GM18907 (cell line): ENCODE measurements around the gene MAF.

Experiments used
- ATAC-seq: cut with Tn5 transposase; IDR thresholded peaks from one replicate; pipeline ENCODE4 v1.9.1; 2021; ENCODE audit warnings: mild to moderate bottlenecking, moderate library complexity; ENCODE audit not compliant: unreplicated experiment

MAF gene

DNA sequence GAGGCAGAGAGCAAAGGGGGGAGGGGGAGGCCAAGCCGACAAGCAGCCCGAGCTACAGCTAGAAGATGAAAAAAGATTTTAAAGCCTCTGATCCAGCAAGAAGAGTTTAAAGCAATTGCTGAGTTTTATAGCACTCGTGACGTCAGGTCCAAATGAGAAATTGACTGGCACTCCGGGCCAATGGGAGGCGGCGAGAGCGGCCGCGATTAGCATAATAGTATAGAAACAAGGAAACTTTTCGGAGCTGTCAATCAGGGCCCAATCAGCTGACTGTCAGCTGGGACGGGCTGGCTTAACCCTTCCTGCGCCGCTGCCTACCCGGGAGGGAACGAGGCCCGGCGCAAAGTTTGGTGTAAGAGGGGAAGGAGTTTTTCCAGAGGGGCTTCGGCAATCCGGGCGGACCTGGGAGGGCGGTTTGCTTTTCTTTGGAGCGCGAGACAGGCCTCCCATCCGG lies at the start of gene MAF:
Gene MAF (minus strand): TSS at position 100 of the 454 bp plus-strand sequence. CDS start 835 bp downstream, outside the sequence.
- ATAC-seq, result peak; percentile 56

DNA sequence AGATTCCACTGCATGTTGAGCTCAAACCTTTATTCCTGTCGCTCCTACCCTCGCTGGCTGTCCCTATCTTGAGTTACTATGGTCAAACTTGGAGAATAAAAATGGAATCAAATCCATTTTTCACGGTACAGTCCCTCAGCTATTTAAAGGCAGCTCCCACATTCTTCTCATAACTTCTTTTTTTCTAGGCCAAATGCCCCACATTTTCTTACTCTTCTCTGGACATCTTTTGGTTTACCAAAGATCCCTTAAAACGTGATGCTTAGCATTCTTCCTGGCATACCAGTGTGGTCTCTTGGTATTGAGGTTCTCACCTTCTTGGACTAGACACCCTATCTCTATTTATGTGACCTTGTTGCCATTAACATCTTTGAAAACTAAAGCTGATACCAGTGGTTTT lies 48.3 kb upstream of the MAF start:
- ATAC-seq, result no peak

- ATAC-seq, result no peak
These were observed 47.0 kb upstream of the MAF start for GRCh38 chr16:79647586-79647985.

DNA sequence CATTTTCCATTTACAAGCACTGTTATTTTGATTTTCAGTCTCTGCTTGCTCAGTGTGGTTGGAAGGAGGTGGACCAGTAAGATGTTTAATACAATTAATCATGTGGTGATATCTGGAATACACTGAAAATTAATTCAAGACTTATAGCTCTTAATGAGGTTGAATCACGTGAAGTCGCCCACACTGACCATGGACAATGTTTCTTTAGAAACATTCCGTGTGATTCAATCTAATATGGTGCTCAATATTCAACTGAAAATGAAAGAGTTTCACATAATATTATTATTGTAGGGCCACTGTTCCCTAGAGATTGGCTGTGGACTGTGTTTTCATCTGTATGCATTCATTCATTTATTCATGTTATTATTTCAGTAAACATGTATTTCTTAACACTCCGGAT lies 45.2 kb upstream of the MAF start:
- ATAC-seq, result no peak

- ATAC-seq, result no peak
These were observed 44.6 kb upstream of the MAF start for GRCh38 chr16:79644971-79645667.

- no peak for ATAC-seq
These were observed 42.1 kb upstream of the MAF start for GRCh38 chr16:79642652-79643051.

- no peak for ATAC-seq
These were observed 40.2 kb upstream of the MAF start for GRCh38 chr16:79640513-79641360.

- no peak for ATAC-seq
These were observed 39.2 kb upstream of the MAF start for GRCh38 chr16:79639576-79640311.

- ATAC-seq, result no peak
These were observed 37.8 kb upstream of the MAF start for GRCh38 chr16:79638386-79638785.

GRCh38 chr16:79635488-79635887 lies 35.0 kb upstream of the MAF start:
- ATAC-seq, result no peak

DNA sequence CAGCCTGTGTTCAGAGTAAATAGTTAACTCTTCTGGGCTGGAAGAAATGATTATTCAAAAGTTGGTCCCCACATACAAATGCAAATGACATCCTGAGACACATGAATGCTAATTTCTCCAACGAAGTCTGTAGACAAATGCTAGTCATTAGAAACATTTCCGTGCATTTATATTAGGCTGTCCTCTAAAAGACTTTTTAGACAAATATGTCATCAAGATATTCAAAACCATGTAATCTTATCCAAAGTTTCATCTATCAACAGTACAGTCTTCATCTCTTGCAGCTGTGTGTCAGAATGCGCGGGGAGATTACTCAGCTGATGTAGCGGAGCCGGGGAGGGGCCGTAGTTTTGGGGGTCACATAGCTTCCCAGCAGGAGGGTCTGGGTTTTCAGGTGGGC lies 33.8 kb upstream of the MAF start:
- ATAC-seq, result no peak

DNA sequence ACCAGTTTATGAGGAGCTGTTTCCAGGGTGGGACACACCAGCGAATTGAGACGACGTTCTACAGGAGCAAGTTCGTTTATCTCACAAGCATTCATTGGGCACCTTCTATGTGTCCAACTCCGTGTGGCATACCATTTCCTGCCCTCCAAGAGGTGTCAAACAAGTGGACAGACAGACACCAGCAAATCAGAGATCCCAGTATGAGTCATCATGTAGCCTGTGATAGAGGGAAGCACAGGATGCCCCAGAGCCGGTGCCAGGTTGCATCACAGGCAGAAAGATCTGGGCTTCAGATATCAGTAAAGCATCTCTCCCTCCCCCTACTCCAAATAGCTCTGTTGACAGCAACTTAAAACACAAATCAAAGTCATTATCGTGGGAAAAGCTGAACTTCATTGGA lies 31.8 kb upstream of the MAF start:
- no peak for ATAC-seq

GRCh38 chr16:79628988-79629387 lies 28.5 kb upstream of the MAF start:
- no peak for ATAC-seq

DNA sequence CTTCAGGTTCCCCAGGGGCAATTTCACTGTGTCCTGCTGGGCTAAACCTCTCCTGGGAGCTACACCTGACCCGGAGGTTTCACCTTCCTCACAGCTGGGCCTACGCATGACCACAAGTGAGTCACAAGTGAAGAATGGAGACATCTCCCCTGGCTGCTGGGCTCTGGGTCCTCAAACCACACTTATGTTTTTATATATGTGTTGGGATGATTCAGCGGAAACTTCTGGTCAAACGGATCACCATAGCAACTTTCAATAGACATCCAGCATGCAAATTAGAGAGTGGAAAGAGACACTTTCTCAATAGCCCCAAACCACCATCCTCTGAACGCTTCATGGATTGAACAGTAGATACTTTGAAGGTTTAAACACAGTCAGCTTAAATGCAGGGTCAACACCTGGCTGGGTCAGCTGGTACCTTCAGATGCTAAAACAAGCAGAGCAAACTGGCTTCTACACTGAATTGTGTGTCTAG lies 28.0 kb upstream of the MAF start:
- ATAC-seq, result peak; percentile 88

DNA sequence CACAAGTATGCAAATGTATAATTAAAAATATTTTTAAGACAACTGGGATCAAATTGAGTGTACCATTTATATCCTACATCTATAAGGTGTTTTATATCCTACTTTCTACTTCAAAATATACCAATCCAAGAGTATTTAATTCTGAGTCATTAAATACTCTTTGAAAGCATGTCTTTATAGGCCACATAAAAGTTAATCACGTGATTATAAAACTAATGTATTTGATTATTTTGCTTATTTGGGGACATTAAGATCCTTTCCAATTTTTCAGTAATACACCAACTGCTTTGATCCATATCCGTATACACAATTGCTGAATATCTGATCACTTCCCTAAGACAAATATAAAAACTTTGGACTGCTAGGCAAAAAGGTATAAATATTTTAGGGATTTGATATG lies 26.6 kb upstream of the MAF start:
- no peak for ATAC-seq

DNA sequence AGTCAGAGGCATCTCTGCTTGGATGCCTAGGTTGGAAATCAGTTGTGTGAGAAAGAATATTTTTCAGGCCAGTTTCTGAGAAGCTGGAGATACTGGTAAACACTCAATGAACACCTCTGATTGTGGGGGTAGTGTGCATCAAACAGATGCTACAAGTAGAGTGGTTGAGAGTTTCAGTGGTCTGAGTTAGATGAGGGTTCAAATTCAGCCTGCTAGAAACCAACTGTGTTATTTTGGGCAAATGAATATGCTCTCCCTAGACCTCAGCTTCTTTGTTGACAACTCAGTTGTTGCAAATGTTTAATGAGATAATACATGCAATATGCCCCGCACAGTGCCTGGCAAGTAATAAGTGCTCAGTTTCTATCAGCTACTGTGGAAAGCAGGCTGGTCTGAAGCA lies 25.2 kb upstream of the MAF start:
- ATAC-seq, result no peak

- no peak for ATAC-seq
These were observed 23.3 kb upstream of the MAF start for GRCh38 chr16:79623824-79624223.

- no peak for ATAC-seq
These were observed 22.5 kb upstream of the MAF start for GRCh38 chr16:79623062-79623461.

GRCh38 chr16:79621027-79621426 lies 20.5 kb upstream of the MAF start:
- no peak for ATAC-seq

DNA sequence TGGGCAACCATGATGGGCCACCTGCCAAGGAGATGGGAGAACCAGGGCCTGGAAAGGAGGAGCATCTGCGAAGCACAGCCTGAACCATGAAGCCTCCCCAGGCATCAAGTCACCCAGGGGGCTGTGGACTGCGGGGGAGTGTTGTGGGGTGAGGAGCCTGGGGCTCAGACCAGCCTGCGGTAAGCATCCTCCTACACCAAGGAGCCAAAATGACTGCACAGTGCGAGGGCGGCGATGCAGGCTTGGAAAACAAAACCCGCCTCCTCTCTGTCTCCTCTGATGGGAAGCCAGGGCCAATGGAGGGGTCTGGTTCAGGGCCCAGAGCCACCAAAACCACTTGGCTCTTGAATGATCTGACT lies 18.1 kb upstream of the MAF start:
- no peak for ATAC-seq

GRCh38 chr16:79618041-79618691 lies 17.6 kb upstream of the MAF start:
- no peak for ATAC-seq
